ENCODE measurements around the gene ABCA10. TPM values are rescaled to one million over a fixed set of nuclear protein-coding genes. Genes with fewer than 3 reads are reported as not detected.
"Not testable (repeated sequence)": the region's sequence is repeated elsewhere in the genome, so short reads cannot be mapped to it uniquely, and the experiment has no call there.

The ABCA10 gene
- total and polyA plus RNA-seq, 9 donors: 3.0 to 11.4 (median 7.5) TPM

GRCh38 chr17:69196105-69196653, 32.4 kb downstream of the ABCA10 start:
- not testable (repeated sequence) for H3K27ac ChIP-seq (ENCODE audit: low read length); H3K27me3 ChIP-seq (ENCODE audit: control insufficient read depth, insufficient read depth, low read length); H3K36me3 ChIP-seq (ENCODE audit: control insufficient read depth, insufficient read depth, low read length); H3K4me1 ChIP-seq (ENCODE audit: control insufficient read depth, insufficient read depth, low read length); H3K9me3 ChIP-seq (replicated peaks; ENCODE audit: control insufficient read depth, low read depth, low read length); H3K4me3 ChIP-seq (ENCODE audit: low read length); DNase-seq
- 98% methylated on average over 27 of the region's 40 CpGs for WGBS (ENCODE audit: insufficient coverage)

GRCh38 chr17:69192754-69193153, 35.9 kb downstream of the ABCA10 start:
- Histone ChIP-seq H3K27ac (ENCODE audit: low read length) (no peak overlapping the region), H3K27me3 (ENCODE audit: control insufficient read depth, insufficient read depth, low read length) (no peaks in the 10 kb centered on the region), H3K9me3 (replicated peaks; ENCODE audit: control insufficient read depth, low read depth, low read length) (no peaks in the 10 kb centered on the region), H3K4me1 (ENCODE audit: control insufficient read depth, insufficient read depth, low read length) (no peaks in the 10 kb centered on the region), H3K36me3 (ENCODE audit: control insufficient read depth, insufficient read depth, low read length) (peaks cover 2% of the 10 kb centered on the region), H3K4me3 (ENCODE audit: low read length) (no peak overlapping the region)
- no peak for DNase-seq

DNA sequence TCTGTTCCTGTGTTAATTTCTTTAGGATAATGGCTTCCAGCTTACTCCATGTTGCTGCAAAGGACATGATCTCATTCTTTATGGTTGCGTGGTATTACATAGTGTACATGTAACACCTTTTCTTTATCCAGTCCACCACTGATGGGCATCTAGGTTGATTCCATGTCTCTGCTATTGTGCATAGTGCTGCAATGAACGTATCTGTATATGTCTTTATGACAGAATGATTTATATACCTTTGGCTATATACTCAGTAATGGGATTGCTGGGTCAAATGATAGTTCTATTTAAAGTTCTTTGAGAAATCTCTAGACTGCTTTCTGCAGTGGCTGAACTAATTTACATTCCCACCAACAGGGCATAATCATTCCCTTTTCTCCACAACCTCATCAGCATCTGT, 39.8 kb downstream of the ABCA10 start:
- Histone ChIP-seq H3K27me3 (ENCODE audit: control insufficient read depth, insufficient read depth, low read length) (no peaks in the 10 kb centered on the region), H3K27ac (ENCODE audit: low read length) (no peak overlapping the region), H3K4me3 (ENCODE audit: low read length) (no peak overlapping the region), H3K36me3 (ENCODE audit: control insufficient read depth, insufficient read depth, low read length) (peaks cover 4% of the 10 kb centered on the region), H3K9me3 (replicated peaks; ENCODE audit: control insufficient read depth, low read depth, low read length) (no peaks in the 10 kb centered on the region), H3K4me1 (ENCODE audit: control insufficient read depth, insufficient read depth, low read length) (no peaks in the 10 kb centered on the region)
- WGBS (ENCODE audit: insufficient coverage): no CpG with 5 or more reads among the region's 2 CpGs
- DNase-seq: no peak

DNA sequence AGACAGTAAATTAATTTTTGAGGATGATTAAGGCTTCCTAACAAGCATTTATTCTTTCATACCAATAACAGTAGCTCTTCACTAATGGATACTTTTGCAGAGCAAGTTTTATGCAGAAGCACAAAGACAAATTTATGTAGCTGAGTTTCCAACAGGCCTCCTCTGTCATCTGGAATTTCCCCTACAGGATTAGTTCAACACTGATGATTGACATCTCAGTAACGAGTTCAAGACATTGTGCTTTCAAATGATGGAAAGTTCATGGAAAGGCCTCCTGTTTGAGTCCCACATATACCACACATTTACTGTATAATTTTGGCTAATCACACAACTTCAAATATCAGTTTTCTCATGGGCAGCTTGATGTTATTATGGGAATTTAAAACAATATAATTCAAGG, 40.6 kb downstream of the ABCA10 start:
- no peaks in the 10 kb centered on the region for H3K4me1 ChIP-seq (ENCODE audit: control insufficient read depth, insufficient read depth, low read length)
- DNase-seq: no peak
- H3K4me3 ChIP-seq (ENCODE audit: low read length): no peak overlapping the region
- H3K36me3 ChIP-seq (ENCODE audit: control insufficient read depth, insufficient read depth, low read length): peaks cover 4% of the 10 kb centered on the region
- WGBS (ENCODE audit: insufficient coverage): no CpG with 5 or more reads among the region's 1 CpG
- H3K27me3 ChIP-seq (ENCODE audit: control insufficient read depth, insufficient read depth, low read length): no peaks in the 10 kb centered on the region
- no peak overlapping the region for H3K27ac ChIP-seq (ENCODE audit: low read length)
- no peaks in the 10 kb centered on the region for H3K9me3 ChIP-seq (replicated peaks; ENCODE audit: control insufficient read depth, low read depth, low read length)

DNA sequence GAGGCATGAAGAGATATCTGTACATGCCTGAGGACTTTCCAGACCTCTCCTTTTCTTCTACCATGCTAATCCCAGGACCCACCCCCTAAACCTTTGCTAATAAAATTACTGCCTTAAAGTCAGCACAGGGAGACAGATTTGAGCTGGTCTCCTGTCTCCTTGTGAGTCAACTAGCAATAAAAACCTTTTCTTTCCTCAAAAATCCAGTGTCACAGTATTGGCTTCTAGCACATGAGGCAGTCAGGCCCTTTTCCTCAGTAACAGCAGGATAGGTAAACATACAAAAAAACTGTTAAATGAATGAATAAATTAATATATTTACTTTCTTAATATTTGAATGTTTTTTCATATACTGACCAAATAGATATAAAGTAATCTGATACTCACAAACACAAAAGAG, 41.3 kb downstream of the ABCA10 start:
- peaks cover 3% of the 10 kb centered on the region for H3K36me3 ChIP-seq (ENCODE audit: control insufficient read depth, insufficient read depth, low read length)
- no peak for DNase-seq

DNA sequence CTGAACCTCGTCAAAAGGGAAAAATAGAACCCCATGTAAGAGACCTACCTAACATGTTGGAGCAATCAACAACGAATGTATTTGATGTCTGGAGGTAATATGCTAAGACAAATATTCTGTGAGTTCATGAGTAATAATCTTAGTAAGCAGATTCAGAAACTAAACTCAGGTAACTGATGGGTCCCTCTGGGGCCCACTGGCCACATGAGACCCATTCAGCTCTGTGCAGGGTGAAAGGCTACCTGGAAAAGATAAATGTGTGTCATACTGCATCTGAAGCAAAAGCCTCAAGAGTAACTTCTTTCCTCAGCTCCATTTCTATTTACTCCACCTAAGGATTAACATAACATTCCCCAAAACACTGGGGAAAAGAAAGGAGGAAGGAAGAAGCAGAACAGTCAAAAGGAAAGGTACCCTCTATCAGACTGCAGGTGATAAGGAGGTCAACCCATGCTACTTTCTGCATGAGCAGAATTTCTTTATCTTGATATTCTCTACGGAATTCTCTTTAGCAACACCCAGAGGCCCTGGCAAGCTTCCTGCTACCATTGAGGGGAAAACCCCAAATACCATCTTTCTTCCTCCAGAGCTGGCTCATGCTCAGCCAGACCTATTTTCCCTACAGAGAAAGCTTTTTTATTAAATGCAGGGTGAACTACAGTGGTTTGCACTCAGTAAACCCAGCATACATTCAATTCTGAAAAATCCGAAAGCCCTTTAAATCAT, 49.2 kb downstream of the ABCA10 start:
- H3K27ac ChIP-seq (ENCODE audit: low read length): no peak overlapping the region
- no CpG with 5 or more reads among the region's 4 CpGs for WGBS (ENCODE audit: insufficient coverage)
- no peaks in the 10 kb centered on the region for H3K9me3 ChIP-seq (replicated peaks; ENCODE audit: control insufficient read depth, low read depth, low read length)
- no peaks in the 10 kb centered on the region for H3K4me1 ChIP-seq (ENCODE audit: control insufficient read depth, insufficient read depth, low read length)
- no peak overlapping the region for H3K4me3 ChIP-seq (ENCODE audit: low read length)
- DNase-seq: no peak
- no peaks in the 10 kb centered on the region for H3K36me3 ChIP-seq (ENCODE audit: control insufficient read depth, insufficient read depth, low read length)
- H3K27me3 ChIP-seq (ENCODE audit: control insufficient read depth, insufficient read depth, low read length): no peaks in the 10 kb centered on the region

More for the DNA sequence above, 41.3 kb downstream of the ABCA10 start:
- Histone ChIP-seq H3K27ac (ENCODE audit: low read length) (no peak overlapping the region), H3K9me3 (replicated peaks; ENCODE audit: control insufficient read depth, low read depth, low read length) (no peaks in the 10 kb centered on the region), H3K4me1 (ENCODE audit: control insufficient read depth, insufficient read depth, low read length) (no peaks in the 10 kb centered on the region), H3K4me3 (ENCODE audit: low read length) (no peak overlapping the region), H3K27me3 (ENCODE audit: control insufficient read depth, insufficient read depth, low read length) (no peaks in the 10 kb centered on the region)

DNA sequence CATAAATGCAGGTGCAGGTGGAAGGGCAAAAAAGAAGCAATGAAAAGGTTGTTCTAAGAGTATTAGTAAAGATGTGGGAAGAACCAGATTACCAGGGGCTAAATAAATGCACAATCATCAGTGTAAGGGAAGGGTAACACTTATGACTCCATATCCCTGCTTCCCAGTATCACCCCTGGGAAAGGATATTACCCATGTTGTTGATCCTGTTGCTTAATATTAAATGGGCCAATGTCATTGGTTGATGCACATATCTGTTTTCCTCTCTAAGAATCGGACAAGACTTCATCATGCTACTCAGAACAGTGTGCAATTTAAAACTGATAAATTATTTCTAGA, 52.2 kb downstream of the ABCA10 start:
- Histone ChIP-seq H3K9me3 (replicated peaks; ENCODE audit: control insufficient read depth, low read depth, low read length) (no peaks in the 10 kb centered on the region), H3K36me3 (ENCODE audit: control insufficient read depth, insufficient read depth, low read length) (no peaks in the 10 kb centered on the region), H3K4me1 (ENCODE audit: control insufficient read depth, insufficient read depth, low read length) (no peaks in the 10 kb centered on the region), H3K27ac (ENCODE audit: low read length) (no peak overlapping the region), H3K4me3 (ENCODE audit: low read length) (no peak overlapping the region), H3K27me3 (ENCODE audit: control insufficient read depth, insufficient read depth, low read length) (no peaks in the 10 kb centered on the region)
- no CpG with 5 or more reads among the region's 1 CpG for WGBS (ENCODE audit: insufficient coverage)
- no peak for DNase-seq

GRCh38 chr17:69175625-69176456, 52.8 kb downstream of the ABCA10 start:
- no peaks in the 10 kb centered on the region for H3K27me3 ChIP-seq (ENCODE audit: control insufficient read depth, insufficient read depth, low read length)
- DNase-seq: peak; percentile 39
- no peak overlapping the region for H3K27ac ChIP-seq (ENCODE audit: low read length)
- H3K36me3 ChIP-seq (ENCODE audit: control insufficient read depth, insufficient read depth, low read length): no peaks in the 10 kb centered on the region
- WGBS (ENCODE audit: insufficient coverage): no CpG with 5 or more reads among the region's 4 CpGs
- no peaks in the 10 kb centered on the region for H3K9me3 ChIP-seq (replicated peaks; ENCODE audit: control insufficient read depth, low read depth, low read length)
- no peak overlapping the region for H3K4me3 ChIP-seq (ENCODE audit: low read length)
- H3K4me1 ChIP-seq (ENCODE audit: control insufficient read depth, insufficient read depth, low read length): no peaks in the 10 kb centered on the region

DNA sequence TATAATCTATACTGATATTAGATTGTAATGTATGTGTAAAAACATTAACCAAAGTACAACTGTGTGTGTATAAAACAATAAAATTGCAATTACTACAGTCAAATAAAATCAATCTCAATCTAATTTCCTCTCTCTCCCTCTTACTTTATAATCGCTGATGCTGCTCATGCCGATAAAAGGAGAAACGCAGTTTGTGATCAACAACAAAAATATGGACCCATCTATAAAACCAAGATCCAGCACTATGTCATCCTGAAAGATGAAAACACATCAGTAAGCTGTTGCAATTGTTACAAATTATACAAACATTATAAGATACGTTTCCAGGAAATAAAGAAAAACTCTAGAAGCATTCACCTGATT, 53.4 kb downstream of the ABCA10 start:
- Histone ChIP-seq H3K4me3 (ENCODE audit: low read length) (no peak overlapping the region), H3K36me3 (ENCODE audit: control insufficient read depth, insufficient read depth, low read length) (no peaks in the 10 kb centered on the region), H3K9me3 (replicated peaks; ENCODE audit: control insufficient read depth, low read depth, low read length) (no peaks in the 10 kb centered on the region), H3K4me1 (ENCODE audit: control insufficient read depth, insufficient read depth, low read length) (no peaks in the 10 kb centered on the region), H3K27me3 (ENCODE audit: control insufficient read depth, insufficient read depth, low read length) (no peaks in the 10 kb centered on the region), H3K27ac (ENCODE audit: low read length) (no peak overlapping the region)
- WGBS (ENCODE audit: insufficient coverage): 96% methylated on average over 3 of the region's 4 CpGs
- DNase-seq: no peak

DNA sequence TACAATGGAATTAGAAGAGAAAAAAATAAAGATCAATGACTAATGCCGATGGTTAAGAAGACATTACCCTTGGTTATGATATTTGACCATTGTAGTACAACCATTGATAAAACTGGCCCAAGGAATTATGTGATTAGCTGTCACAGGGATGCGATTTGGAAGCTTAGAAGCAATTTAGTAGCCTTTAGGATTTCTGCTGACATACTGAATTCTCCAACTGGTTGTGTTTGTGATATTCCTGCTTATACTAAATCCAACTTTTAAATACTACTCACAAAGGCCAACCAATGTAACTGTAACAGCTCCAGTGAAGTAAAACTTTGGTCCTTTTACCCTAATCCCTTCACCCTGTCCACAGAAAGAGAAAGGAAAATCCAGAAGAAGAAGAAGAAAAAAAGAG, 55.5 kb downstream of the ABCA10 start:
- no peaks in the 10 kb centered on the region for H3K27me3 ChIP-seq (ENCODE audit: control insufficient read depth, insufficient read depth, low read length)
- no CpG with 5 or more reads among the region's 2 CpGs for WGBS (ENCODE audit: insufficient coverage)
- no peaks in the 10 kb centered on the region for H3K36me3 ChIP-seq (ENCODE audit: control insufficient read depth, insufficient read depth, low read length)
- H3K4me3 ChIP-seq (ENCODE audit: low read length): no peak overlapping the region
- H3K4me1 ChIP-seq (ENCODE audit: control insufficient read depth, insufficient read depth, low read length): no peaks in the 10 kb centered on the region
- H3K27ac ChIP-seq (ENCODE audit: low read length): no peak overlapping the region
- no peaks in the 10 kb centered on the region for H3K9me3 ChIP-seq (replicated peaks; ENCODE audit: control insufficient read depth, low read depth, low read length)
- no peak for DNase-seq

Data from muscle of leg (tissue), 11 donors.